HG02759 (cell line): ENCODE results near the gene ESPL1.
A peak's percentile ranks its signal among the peaks of the same experiment; 100 is the strongest.

Experiments
- ATAC-seq: cut with Tn5 transposase; IDR thresholded peaks from one replicate; pipeline ENCODE4 v1.9.1; 2021; ENCODE audit warnings: mild to moderate bottlenecking, moderate library complexity; ENCODE audit not compliant: unreplicated experiment

Gene ESPL1

GRCh38 chr12:53255996-53256395, 12.1 kb upstream of the ESPL1 start:
- no peak for ATAC-seq

DNA sequence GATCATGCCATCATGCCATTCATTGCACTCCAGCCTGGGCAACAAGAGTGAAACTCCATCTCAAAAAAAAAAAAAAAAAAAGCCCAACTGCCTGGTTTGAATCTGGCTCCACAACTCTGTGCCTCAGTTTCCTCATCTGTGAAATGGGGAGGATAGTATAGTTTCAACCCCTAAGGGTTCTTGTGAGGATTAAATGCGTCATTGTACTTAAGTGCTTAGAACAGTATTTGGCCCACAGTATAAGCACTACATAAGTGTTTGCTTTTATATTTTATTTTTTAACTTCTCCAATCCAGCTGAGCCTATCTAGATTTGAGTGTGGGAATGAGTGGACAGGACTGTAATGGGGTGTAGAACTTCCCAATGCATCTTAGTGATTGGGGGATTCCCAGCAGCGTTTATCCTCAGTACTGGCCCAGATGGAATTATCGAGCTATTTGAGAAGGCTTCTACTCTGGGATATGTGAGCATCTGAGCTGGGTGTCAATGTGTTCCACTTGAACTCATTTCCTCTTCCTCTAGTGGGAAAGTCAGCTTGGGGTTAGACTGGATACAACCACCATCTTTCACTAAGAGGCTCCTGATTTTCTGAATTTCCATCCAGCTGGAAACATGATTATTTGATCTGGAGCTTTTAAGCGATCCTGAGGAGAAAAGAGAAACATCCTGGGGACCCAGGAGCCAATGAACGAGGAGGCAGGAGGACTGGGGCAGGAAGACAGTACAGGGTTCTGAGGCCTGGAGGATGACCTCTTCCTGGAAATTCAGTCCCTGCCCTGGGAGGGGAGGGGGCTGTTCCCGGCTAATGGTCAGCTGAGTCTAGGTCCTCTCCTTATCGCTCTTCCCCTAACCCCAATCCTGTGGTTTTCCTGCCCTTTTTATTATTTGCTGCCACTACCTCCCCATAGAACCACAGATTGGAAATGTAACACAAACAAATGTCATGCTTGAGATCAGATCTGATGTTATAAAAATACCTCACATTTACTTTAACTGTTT, 9.3 kb upstream of the ESPL1 start:
- ATAC-seq = no peak

DNA sequence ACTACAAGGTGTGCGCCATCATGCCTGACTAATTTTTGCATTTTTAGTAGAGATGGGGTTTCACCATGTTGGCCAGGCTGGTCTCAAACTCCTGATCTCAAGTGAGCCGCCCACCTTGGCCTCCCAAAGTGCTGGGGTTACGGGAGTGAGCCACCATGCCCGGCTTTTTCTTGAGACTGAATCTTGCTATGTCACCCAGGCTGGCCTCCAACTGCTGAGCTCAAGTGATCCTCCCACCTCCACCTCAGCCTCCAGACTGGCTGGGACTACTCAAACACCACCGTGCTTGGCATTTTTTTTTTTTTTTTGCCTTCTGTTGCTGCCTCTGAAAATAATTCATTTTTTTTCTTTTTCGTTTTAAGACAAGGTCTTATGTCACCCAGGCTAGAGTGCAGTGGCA, 8.2 kb upstream of the ESPL1 start:
- ATAC-seq = no peak

- no peak for ATAC-seq
Measured at GRCh38 chr12:53265783-53266182, 2.3 kb upstream of the ESPL1 start.

DNA sequence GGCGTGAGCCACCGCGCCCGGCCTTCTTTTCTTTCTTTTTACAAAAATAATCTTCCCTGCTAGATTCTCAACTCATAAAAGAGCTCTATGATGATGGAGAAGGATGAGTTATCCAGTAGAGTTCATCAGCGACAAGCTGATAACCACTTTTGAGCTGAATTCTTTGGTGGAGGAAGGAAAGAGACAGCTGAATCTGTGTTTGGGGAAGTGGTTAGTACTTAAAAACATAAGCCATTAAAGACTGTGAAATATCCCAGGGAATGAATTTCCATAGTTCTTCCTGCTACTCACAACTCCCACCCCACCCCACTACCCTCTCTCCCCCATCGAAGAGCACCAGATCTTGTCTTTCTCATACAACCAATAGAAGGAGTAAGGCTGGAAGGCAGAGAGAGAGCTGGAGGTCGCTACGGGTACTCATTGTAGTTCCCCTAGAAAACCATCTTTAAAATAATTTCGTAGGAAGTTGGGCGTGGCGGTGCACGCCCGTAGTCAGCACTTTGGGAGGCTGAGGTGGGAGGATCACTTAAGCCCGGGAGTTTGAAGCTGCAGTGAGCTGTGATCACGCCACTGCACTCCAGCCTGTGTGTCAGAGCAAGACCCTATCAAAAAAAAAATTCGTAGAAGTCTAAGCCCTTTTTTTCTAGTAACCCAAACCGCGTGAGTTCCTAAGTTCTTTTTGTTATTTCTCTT, 647 bp upstream of the ESPL1 start:
- peak; percentile 9 for ATAC-seq

DNA sequence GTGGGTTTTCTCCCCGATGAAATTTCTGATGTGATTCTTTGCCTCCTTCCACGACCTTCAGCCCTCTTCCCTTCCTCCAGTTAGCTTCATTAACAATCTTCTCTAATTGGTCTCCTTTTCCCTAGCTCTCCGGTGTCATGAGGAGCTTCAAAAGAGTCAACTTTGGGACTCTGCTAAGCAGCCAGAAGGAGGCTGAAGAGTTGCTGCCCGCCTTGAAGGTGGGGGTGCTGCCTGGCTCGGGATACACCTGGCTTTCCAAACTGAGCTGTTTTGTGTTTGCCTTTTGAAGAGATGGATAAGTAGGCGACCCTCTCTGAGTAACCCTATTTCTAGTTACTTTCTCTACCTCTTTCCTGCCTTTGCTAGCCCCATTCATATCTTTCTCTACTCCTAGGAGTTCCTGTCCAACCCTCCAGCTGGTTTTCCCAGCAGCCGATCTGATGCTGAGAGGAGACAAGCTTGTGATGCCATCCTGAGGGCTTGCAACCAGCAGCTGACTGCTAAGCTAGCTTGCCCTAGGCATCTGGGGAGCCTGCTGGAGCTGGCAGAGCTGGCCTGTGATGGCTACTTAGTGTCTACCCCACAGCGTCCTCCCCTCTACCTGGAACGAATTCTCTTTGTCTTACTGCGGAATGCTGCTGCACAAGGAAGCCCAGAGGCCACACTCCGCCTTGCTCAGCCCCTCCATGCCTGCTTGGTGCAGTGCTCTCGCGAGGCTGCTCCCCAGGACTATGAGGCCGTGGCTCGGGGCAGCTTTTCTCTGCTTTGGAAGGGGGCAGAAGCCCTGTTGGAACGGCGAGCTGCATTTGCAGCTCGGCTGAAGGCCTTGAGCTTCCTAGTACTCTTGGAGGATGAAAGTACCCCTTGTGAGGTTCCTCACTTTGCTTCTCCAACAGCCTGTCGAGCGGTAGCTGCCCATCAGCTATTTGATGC, 797 bp downstream of the ESPL1 start:
- ATAC-seq = peak; percentile 2

- no peak for ATAC-seq
Measured at GRCh38 chr12:53274445-53274844, 6.3 kb downstream of the ESPL1 start.

DNA sequence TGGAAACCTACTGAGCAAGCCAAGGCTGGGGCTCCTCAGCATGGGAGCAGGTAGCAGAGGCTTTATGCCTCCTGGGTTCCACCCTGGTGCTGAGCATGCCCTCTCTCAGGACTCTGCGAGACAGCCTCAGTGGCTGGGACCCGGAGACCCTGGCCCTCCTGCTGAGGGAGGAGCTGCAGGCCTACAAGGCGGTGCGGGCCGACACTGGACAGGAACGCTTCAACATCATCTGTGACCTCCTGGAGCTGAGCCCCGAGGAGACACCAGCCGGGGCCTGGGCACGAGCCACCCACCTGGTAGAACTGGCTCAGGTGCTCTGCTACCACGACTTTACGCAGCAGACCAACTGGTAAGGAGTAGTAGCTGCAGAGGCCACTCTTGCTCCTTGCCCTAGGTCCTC, 8.4 kb downstream of the ESPL1 start:
- ATAC-seq = no peak

- ATAC-seq = no peak
Measured at GRCh38 chr12:53277981-53278380, 9.9 kb downstream of the ESPL1 start.

GRCh38 chr12:53279283-53279869, 11.3 kb downstream of the ESPL1 start:
- no peak for ATAC-seq

DNA sequence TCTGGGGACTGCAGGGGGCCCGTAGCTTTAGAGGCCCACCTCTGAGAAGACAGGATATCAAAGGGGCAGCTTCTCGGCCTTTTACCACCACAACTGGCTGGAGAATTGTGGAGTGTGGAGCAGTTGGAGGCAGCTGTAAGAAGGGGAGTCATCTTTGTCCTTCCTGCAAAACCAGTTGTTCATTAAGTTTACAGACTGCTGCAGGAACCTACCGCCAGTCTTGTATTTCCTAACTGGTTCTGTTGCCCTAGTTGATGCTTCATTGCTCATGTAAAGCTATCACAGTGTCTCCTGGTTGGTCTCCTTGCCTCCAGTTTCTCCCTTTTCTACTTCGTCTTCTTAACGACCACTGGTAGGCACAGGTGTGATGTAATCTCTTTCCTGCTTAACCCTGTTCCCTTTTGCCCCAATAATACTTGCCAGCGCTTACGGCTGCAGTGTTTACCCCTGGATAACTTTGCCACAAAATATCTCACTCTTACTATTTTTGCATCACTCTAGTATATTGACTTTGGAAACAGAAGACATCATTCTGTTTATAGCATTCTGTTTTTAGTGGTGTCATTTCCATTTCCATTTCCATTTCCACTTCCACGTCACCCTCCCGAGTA, 11.9 kb downstream of the ESPL1 start:
- ATAC-seq = no peak

- no peak for ATAC-seq
Measured at GRCh38 chr12:53286448-53286847, 18.3 kb downstream of the ESPL1 start.

DNA sequence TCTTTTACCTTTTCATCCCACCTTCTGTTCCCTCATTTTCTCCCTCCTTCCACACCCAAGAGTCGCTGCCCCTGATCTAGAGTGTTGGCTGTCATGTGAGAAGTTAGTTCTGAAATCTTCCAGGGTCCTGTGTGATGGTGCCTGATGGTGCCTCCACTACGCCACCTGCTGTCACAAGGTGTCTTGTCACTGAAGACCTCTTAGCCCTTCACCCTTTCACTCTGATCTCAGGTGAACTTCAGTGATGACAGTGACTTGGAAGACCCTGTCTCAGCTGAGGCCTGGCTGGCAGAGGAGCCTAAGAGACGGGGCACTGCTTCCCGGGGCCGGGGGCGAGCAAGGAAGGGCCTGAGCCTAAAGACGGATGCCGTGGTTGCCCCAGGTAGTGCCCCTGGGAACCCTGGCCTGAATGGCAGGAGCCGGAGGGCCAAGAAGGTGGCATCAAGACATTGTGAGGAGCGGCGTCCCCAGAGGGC, 19.7 kb downstream of the ESPL1 start:
- ATAC-seq = no peak

- no peak for ATAC-seq
Measured at GRCh38 chr12:53288322-53288721, 20.2 kb downstream of the ESPL1 start.

DNA sequence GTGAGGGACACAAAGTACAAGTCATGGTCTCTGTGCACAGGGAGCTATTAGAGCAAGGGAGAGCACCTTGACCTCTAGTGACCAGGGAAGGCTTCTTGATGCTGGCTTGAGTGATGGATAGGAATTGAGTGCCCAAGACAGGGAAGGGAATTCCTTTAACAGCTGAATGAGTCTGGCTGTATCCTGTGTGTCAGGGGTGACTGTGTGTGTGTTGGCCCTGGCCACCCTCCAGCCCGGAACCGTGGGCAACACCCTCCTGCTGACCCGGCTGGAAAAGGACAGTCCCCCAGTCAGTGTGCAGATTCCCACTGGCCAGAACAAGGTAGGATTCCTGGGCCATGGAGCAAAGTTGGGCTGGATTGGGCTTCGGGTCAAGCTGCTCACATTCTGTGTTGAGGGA, 21.8 kb downstream of the ESPL1 start:
- no peak for ATAC-seq

- no peak for ATAC-seq
Measured at GRCh38 chr12:53290661-53291060, 22.6 kb downstream of the ESPL1 start.

DNA sequence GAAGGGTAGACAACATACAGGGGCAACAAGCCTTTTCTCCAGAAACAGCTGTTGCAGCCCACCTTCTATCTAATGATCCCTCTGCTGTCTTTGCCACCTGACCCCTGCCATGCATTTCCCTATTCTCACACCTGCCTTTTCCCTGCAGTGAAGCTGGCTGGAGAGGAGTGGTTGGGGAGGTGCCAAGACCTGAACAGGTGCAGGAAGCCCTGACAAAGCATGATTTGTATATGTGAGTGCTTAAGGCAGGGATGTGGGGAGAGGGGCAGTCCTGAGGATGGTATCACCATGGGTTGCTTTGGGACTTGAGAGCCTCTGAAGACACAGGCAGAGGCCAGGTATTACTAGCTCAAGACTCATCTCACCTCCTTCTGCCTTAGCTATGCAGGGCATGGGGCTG, 24.3 kb downstream of the ESPL1 start:
- no peak for ATAC-seq

- peak; percentile 90 for ATAC-seq
Measured at GRCh38 chr12:53295070-53295890, 27.2 kb downstream of the ESPL1 start, which contains the start of gene PFDN5. Gene PFDN5, plus strand, starts transcription at chr12:53295542. Its CDS starts 26 bp downstream, at chr12:53295568.

GRCh38 chr12:53295891-53296219, 27.8 kb downstream of the ESPL1 start:
- ATAC-seq = no peak
